B cell (primary cell): Measurements from ENCODE around the gene NPBWR2. TPM values are rescaled to one million over a fixed set of nuclear protein-coding genes. Genes with fewer than 3 reads are reported as not detected.

Experiments
- ATAC-seq: fragments of 200-7000 bp; cut with Tn5 transposase; one replicate; pipeline ENCODE4 v1.10.0; 2021; ENCODE audit warnings: low read depth, mild to moderate bottlenecking, moderate number of reproducible peaks, moderate library complexity
- CTCF ChIA-PET: fragments of 350-600 bp; sonication (Branson Sonifier 250); formaldehyde crosslinking; loops from one replicate; lab custom pipeline; 2021; ENCODE audit warnings: antibody characterized with exemption, inconsistent platforms; lab: Charles Lee
- POLR2A ChIA-PET: fragments of 350-600 bp; sonication (Branson Sonifier 250); formaldehyde crosslinking; loops from one replicate; lab custom pipeline; 2021; ENCODE audit warnings: antibody characterized with exemption; lab: Charles Lee
- DNase-seq: peaks from one replicate; pipeline ENCODE4 v3.0.0; 2013
- H2AFZ ChIP-seq: 2 replicates; pipeline ENCODE4 v1.6.1; 2012; ENCODE audit warnings: mild to moderate bottlenecking, low read depth, low read length; ENCODE audit not compliant: insufficient read depth, poor library complexity, severe bottlenecking
- H3K27ac ChIP-seq, 2 donors: 1 replicate in 1 of 2; 2 replicates in 1 of 2; pipeline ENCODE4 v1.5.1; 2012 to 2013; ENCODE audit warnings: low read length in 2 of 2, mild to moderate bottlenecking in 2 of 2, moderate library complexity in 1 of 2
- H3K27me3 ChIP-seq, 4 experiments: fragments of 200-600 bp in 1 of 4; sonication (generic) in 1 of 4; replicated peaks in 1 of 4; 1 replicate in 2 of 4; 2 replicates in 2 of 4; pipeline versions ENCODE4 v1.6.1 to v1.7.0; 2013 to 2016; ENCODE audit warnings: low read length in 3 of 4, mild to moderate bottlenecking in 2 of 4, mixed read lengths in 1 of 4, moderate library complexity in 1 of 4; ENCODE audit not compliant: insufficient read depth in 4 of 4, control insufficient read depth in 3 of 4; ENCODE audit errors: control extremely low read depth in 1 of 4
- H3K36me3 ChIP-seq, 2 experiments: replicated peaks in 1 of 2; 1 replicate in 1 of 2; 2 replicates in 1 of 2; pipeline versions ENCODE4 v1.6.1 to v1.7.1; 2013; ENCODE audit warnings: low read length in 1 of 2; ENCODE audit not compliant: insufficient read depth in 2 of 2, control insufficient read depth in 1 of 2; ENCODE audit errors: control extremely low read depth in 1 of 2, extremely low read depth in 1 of 2
- H3K4me1 ChIP-seq, 2 donors: fragments of 200-600 bp in 1 of 2; sonication (generic) in 1 of 2; 1 replicate in 1 of 2; 2 replicates in 1 of 2; pipeline versions ENCODE4 v1.5.1 to v1.6.1; 2013 to 2017; ENCODE audit warnings: low read length in 2 of 2; ENCODE audit not compliant: control insufficient read depth in 2 of 2, insufficient read depth in 2 of 2
- H3K4me2 ChIP-seq: replicated peaks from 2 replicates; pipeline ENCODE3; 2012; ENCODE audit warnings: mild to moderate bottlenecking, low read depth, low read length; ENCODE audit not compliant: poor library complexity, severe bottlenecking
- H3K4me3 ChIP-seq, 5 experiments: fragments of 200-600 bp in 1 of 5; sonication (generic) in 1 of 5; 1 replicate in 3 of 5; 2 replicates in 2 of 5; pipeline versions ENCODE4 v1.5.1 to v1.7.0; 2011 to 2016; ENCODE audit warnings: low read length in 4 of 5, mild to moderate bottlenecking in 4 of 5, low read depth in 2 of 5, control low read depth in 1 of 5, moderate library complexity in 1 of 5; ENCODE audit not compliant: insufficient read depth in 1 of 5; ENCODE audit errors: control extremely low read depth in 1 of 5, extremely low read depth in 1 of 5
- H3K79me2 ChIP-seq: fragments of 200-600 bp; sonication (generic); one replicate; pipeline ENCODE4 v1.6.0; 2016; ENCODE audit warnings: low read length; ENCODE audit not compliant: control insufficient read depth, insufficient read depth
- H3K9ac ChIP-seq: fragments of 200-600 bp; sonication (generic); 2 replicates; pipeline ENCODE4 v1.6.1; 2017; ENCODE audit warnings: mild to moderate bottlenecking, low read length, moderate library complexity
- H3K9me3 ChIP-seq, 3 donors: one replicate each; pipeline versions ENCODE4 v1.6.1 to v1.7.1; 2013; ENCODE audit warnings: low read length in 2 of 3; ENCODE audit not compliant: control insufficient read depth in 2 of 3, insufficient read depth in 1 of 3; ENCODE audit errors: control extremely low read depth in 1 of 3
- H4K20me1 ChIP-seq: 2 replicates; pipeline ENCODE4 v1.6.0; 2012; ENCODE audit warnings: mild to moderate bottlenecking, low read length; ENCODE audit not compliant: insufficient read depth, control insufficient read depth, poor library complexity, severe bottlenecking
- H3K27ac Mint-ChIP-seq: one replicate; pipeline ENCODE4 v1.8.0; 2021; ENCODE audit warnings: mixed read lengths
- H3K27me3 Mint-ChIP-seq: one replicate; pipeline ENCODE4 v1.8.0; 2021; ENCODE audit warnings: mixed read lengths
- H3K4me1 Mint-ChIP-seq: one replicate; pipeline ENCODE4 v1.8.0; 2021; ENCODE audit warnings: mixed read lengths
- H3K4me3 Mint-ChIP-seq: one replicate; pipeline ENCODE4 v1.8.0; 2021; ENCODE audit warnings: mixed read lengths
- H3K9me3 Mint-ChIP-seq: one replicate; pipeline ENCODE4 v1.8.0; 2022; ENCODE audit warnings: mixed read lengths; ENCODE audit not compliant: insufficient read depth
- EZH2 ChIP-seq: IDR thresholded peaks from 2 replicates; pipeline ENCODE4 v1.6.1; 2012; ENCODE audit warnings: borderline replicate concordance, low read depth, mild to moderate bottlenecking, moderate library complexity, low read length; ENCODE audit not compliant: insufficient read depth, poor library complexity, severe bottlenecking
- WGBS: methylation state at CpG from one replicate; pipeline ENCODE4 v1.1.5; 2013; ENCODE audit warnings: missing lambda C conversion rate; ENCODE audit not compliant: insufficient coverage; 5-methylcytosine and 5-hydroxymethylcytosine counted together
- intact Hi-C: fragments of 100-400 bp; cut with micrococcal nuclease; formaldehyde crosslinking; loops from one replicate; pipeline ENCODE4 v1.10.0; 2022
- polyA plus RNA-seq: library from polyadenylated mRNA; depleted of rRNA; stranded (reverse); fragments of >200 nt; gene quantifications from 2 replicates; pipeline ENCODE4 v1.2.3, GENCODE V29; 2012
- small RNA-seq: library from RNA; depleted of rRNA; stranded (forward); fragments of <200 nt; gene quantifications from one replicate; pipeline ENCODE3, GENCODE V24; 2012; ENCODE audit warnings: low replicate concordance, low read depth; ENCODE audit not compliant: insufficient read length
- total RNA-seq, 2 donors: library from RNA; stranded (reverse); fragments of 120-200 nt in 1 of 2; gene quantifications; 1 replicate in 1 of 2; 2 replicates in 1 of 2; pipeline versions ENCODE4 v1.2.3 to v1.2.4, GENCODE V29; 2013 to 2022
- TF ChIP-seq, protein P1 (sequence below): fragments of 200-600 bp; IDR thresholded peaks from one replicate; pipeline ENCODE4 v1.8.0; 2022; ENCODE audit warnings: antibody characterized with exemption, mild to moderate bottlenecking

Gene NPBWR2
- total and polyA plus RNA-seq, 2 donors (not counting 1 experiment from before 2014, with no cell fraction given): 0.21 TPM; not detected in 1

DNA sequence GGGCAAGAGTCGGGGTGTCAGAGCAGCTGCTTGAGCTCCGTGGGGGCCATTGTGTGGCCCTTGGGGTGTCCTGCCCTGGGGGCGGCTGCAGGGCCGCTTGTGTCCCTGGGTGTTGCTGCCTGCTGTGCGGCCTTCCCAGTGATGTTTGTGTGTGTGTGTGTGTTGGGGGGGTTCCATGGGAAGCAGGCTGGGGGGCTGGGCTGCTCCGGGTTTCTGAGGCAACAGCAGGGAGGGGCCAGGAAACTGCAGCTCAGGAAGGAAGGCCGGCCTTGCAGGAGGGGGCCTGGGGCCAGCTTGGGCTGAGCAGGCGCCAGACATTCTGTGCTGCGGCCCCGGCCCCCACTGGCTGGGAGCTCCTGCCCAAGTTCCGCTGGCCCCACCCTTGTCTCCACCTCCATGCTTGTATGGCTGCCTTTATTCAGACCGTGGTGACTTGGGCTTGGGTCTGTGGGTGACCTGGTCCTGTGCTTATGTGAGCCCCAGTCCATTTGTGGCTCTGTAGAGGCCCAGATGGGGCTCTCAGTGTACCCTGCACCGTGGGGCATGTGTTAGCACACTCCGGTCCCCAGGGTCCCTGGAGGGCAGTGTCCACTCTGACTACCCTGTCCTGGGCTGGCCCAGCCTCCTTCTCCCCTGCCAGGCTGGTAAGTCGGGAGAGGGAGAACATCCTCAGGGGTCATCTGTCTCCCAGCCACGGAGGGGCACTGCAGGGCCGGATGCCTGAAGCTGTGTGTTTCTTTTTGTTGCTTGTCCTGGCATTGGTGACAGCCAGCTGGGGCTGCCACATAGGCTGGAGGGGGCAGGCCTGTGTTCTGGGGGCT is 53.3 kb downstream of the NPBWR2 start:
- no peak overlapping the region for H3K27ac Mint-ChIP-seq
- H3K9ac ChIP-seq: no peak overlapping the region
- no peak overlapping the region for H3K4me3 ChIP-seq
- DNase-seq: no peak
- H3K36me3 ChIP-seq: no peaks in the 10 kb centered on the region
- peaks cover 0 to 18% (median 0%) of the 10 kb centered on the region in 3 donors for H3K9me3 ChIP-seq
- no peak overlapping the region for H3K4me3 Mint-ChIP-seq
- no peak overlapping the region for H2AFZ ChIP-seq
- TF ChIP-seq EZH2: no peak
- TF ChIP-seq, protein P1, sequence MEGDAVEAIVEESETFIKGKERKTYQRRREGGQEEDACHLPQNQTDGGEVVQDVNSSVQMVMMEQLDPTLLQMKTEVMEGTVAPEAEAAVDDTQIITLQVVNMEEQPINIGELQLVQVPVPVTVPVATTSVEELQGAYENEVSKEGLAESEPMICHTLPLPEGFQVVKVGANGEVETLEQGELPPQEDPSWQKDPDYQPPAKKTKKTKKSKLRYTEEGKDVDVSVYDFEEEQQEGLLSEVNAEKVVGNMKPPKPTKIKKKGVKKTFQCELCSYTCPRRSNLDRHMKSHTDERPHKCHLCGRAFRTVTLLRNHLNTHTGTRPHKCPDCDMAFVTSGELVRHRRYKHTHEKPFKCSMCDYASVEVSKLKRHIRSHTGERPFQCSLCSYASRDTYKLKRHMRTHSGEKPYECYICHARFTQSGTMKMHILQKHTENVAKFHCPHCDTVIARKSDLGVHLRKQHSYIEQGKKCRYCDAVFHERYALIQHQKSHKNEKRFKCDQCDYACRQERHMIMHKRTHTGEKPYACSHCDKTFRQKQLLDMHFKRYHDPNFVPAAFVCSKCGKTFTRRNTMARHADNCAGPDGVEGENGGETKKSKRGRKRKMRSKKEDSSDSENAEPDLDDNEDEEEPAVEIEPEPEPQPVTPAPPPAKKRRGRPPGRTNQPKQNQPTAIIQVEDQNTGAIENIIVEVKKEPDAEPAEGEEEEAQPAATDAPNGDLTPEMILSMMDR: no peak
- no peaks in the 10 kb centered on the region for H3K79me2 ChIP-seq
- H3K4me2 ChIP-seq: no peak overlapping the region
- H3K27me3 Mint-ChIP-seq: peaks cover 27% of the 10 kb centered on the region
- POLR2A ChIA-PET: no interaction called here
- ATAC-seq: no peak
- no peak overlapping the region for H3K27ac ChIP-seq
- H3K4me1 ChIP-seq: peaks cover 20 to 26% of the 10 kb centered on the region in 2 donors
- no peaks in the 10 kb centered on the region for H3K9me3 Mint-ChIP-seq
- H3K27me3 ChIP-seq: peaks cover 0 to 68% (median 27%) of the 10 kb centered on the region in 4 experiments
- CTCF ChIA-PET: interaction anchor here (0.6 to 2.3 kb wide), 7 partner anchors 11 to 71 kb away, joined by 3 to 10 read pairs (median 4); partner anchors contain the start of genes OPRL1 and RGS19
- peaks cover 18% of the 10 kb centered on the region for H3K4me1 Mint-ChIP-seq
- intact Hi-C loops: no loop called here
- WGBS: 30% methylated on average over 12 of the region's 17 CpGs
- no peaks in the 10 kb centered on the region for H4K20me1 ChIP-seq

Small RNA genes lying within 50 kb of the gene (small RNA-seq; reads per million reads assigned to genes)
- gene AL355803.1: not detected
- gene MIR6813: not detected

Other genes starting within 250 kb of the NPBWR2 start
- not detected in 2 replicates for gene ABHD16B, start 246.1 kb downstream of the NPBWR2 start, total RNA-seq
- not detected in 2 replicates for gene ABHD16B, start 246.1 kb downstream of the NPBWR2 start, polyA plus RNA-seq
- 41.1 and 41.3 TPM in 2 replicates for gene TPD52L2, start 242.3 kb downstream of the NPBWR2 start, total RNA-seq
- gene TPD52L2, start 242.3 kb downstream of the NPBWR2 start, polyA plus RNA-seq: 39.9 and 45.6 TPM in 2 replicates
- 32.6 and 33.3 TPM in 2 replicates for gene DNAJC5, start 212.4 kb downstream of the NPBWR2 start, total RNA-seq
- 12.2 and 13.4 TPM in 2 replicates for gene DNAJC5, start 212.4 kb downstream of the NPBWR2 start, polyA plus RNA-seq
- 104 and 106 TPM in 2 replicates for gene UCKL1, start 151.1 kb downstream of the NPBWR2 start, total RNA-seq
- 184 and 199 TPM in 2 replicates for gene UCKL1, start 151.1 kb downstream of the NPBWR2 start, polyA plus RNA-seq
- 10.4 and 10.5 TPM in 2 replicates for gene ZNF512B, start 137.6 kb downstream of the NPBWR2 start, total RNA-seq
- 5.5 and 8.8 TPM in 2 replicates for gene ZNF512B, start 137.6 kb downstream of the NPBWR2 start, polyA plus RNA-seq
- gene SAMD10, start 127.9 kb downstream of the NPBWR2 start, total RNA-seq: 9.8 and 12.7 TPM in 2 replicates
- 27.4 and 34.2 TPM in 2 replicates for gene SAMD10, start 127.9 kb downstream of the NPBWR2 start, polyA plus RNA-seq
- 79.7 and 82.9 TPM in 2 replicates for gene PRPF6, start 126.4 kb downstream of the NPBWR2 start, total RNA-seq
- gene PRPF6, start 126.4 kb downstream of the NPBWR2 start, polyA plus RNA-seq: 31.7 and 32.1 TPM in 2 replicates
- gene C20orf204, start 71.4 kb downstream of the NPBWR2 start, total RNA-seq: 2.5 TPM in 2 replicates
- 0.24 and 0.39 TPM in 2 replicates for gene C20orf204, start 71.4 kb downstream of the NPBWR2 start, polyA plus RNA-seq
- gene SOX18, start 57.9 kb downstream of the NPBWR2 start, total RNA-seq: not detected in 2 replicates
- gene SOX18, start 57.9 kb downstream of the NPBWR2 start, polyA plus RNA-seq: not detected in 2 replicates
- 49.3 and 58.1 TPM in 2 replicates for gene TCEA2, start 44.4 kb downstream of the NPBWR2 start, total RNA-seq
- gene TCEA2, start 44.4 kb downstream of the NPBWR2 start, polyA plus RNA-seq: 56.9 and 63.9 TPM in 2 replicates
- gene RGS19, start 28.0 kb downstream of the NPBWR2 start, total RNA-seq: 69.4 TPM in 2 replicates
- gene RGS19, start 28.0 kb downstream of the NPBWR2 start, polyA plus RNA-seq: 160 and 203 TPM in 2 replicates
- 6.2 and 7.3 TPM in 2 replicates for gene OPRL1, start 27.5 kb downstream of the NPBWR2 start, total RNA-seq
- 3.1 and 3.5 TPM in 2 replicates for gene OPRL1, start 27.5 kb downstream of the NPBWR2 start, polyA plus RNA-seq
- 1.8 and 1.9 TPM in 2 replicates for gene LKAAEAR1, start 23.2 kb downstream of the NPBWR2 start, total RNA-seq
- 0.87 TPM in 1 of 2 replicates, not detected in the other for gene LKAAEAR1, start 23.2 kb downstream of the NPBWR2 start, polyA plus RNA-seq
- gene MYT1, start 56.9 kb upstream of the NPBWR2 start, total RNA-seq: 42.2 and 47.3 TPM in 2 replicates
- 0.49 and 0.55 TPM in 2 replicates for gene MYT1, start 56.9 kb upstream of the NPBWR2 start, polyA plus RNA-seq
- gene PCMTD2, start 148.2 kb upstream of the NPBWR2 start, total RNA-seq: 120 and 131 TPM in 2 replicates
- gene PCMTD2, start 148.2 kb upstream of the NPBWR2 start, polyA plus RNA-seq: 39.8 and 52.1 TPM in 2 replicates